ENCODE measurements around the gene TMEM170B.
"Not testable (repeated sequence)": the region's sequence is repeated elsewhere in the genome, so short reads cannot be mapped to it uniquely, and the experiment has no call there.

Gene TMEM170B

DNA sequence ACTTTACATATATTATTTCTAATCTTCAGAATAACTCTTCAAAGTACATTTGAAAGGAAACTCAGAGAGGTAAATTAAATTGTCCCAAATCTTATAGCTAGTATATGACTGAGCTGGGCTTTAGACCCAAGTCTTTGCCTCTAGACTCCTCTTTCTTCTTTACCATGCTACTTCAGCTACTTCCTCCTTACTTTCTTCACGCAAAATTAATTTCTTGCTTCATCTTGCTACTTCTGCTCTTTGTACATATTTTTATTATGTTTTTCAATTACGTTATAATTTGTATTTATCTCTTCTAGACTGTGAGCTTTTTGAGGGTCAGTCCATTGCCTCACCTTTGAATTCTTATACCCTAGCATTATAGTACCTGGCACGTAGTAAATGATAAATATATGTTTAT is 5.3 kb downstream of the TMEM170B start:
- no peak for TF ChIP-seq CTCF (IDR thresholded peaks at IDR 0.05)
- H3K27ac ChIP-seq, result no peak overlapping the region
- intact Hi-C loops (cut with DNase I; ENCODE audit: low total_unique reads), result no loop called here
- H3K36me3 ChIP-seq, result no peaks in the 10 kb centered on the region
- no peaks in the 10 kb centered on the region for H3K27me3 ChIP-seq
- no peak for DNase-seq
- H3K4me1 ChIP-seq, result peaks cover 0 to 10% (median 1%) of the 10 kb centered on the region in 4 donors
- no peak overlapping the region for H3K4me3 ChIP-seq
- H3K9me3 ChIP-seq, result no peaks in the 10 kb centered on the region

DNA sequence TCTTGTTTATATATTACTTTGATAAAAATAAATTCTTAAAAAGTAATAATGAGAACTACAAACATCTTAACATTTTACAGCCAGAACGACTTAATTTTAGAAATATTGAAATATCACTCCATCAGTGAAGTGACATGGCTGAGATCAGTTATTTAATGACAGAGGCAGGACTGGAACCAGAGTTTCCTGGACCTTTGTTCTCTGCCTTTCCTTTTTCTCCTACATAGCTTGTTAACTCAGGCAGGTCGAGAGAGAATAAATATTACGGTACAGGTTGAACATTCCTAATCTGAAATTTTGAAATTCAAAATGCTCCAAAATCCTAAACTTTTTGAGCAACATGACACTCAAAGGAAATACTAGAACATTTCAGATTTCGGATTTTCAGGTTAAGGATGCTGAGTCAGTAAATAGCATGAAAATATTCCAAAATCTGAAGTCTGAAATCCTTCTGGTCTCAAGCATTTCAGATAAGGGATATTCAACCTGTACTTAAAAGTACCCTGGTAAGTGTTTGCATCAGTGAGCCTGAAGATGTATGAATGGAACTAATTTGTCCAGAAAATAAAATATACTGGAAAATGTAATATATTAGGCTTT is 6.5 kb downstream of the TMEM170B start:
- no peak overlapping the region for H3K4me3 ChIP-seq
- intact Hi-C loops (cut with DNase I; ENCODE audit: low total_unique reads), result no loop called here
- DNase-seq, result no peak
- peaks cover 0 to 6% (median 1%) of the 10 kb centered on the region in 4 donors for H3K4me1 ChIP-seq
- H3K27ac ChIP-seq, result no peak overlapping the region
- H3K9me3 ChIP-seq, result no peaks in the 10 kb centered on the region
- TF ChIP-seq CTCF (IDR thresholded peaks at IDR 0.05), result no peak
- no peaks in the 10 kb centered on the region for H3K36me3 ChIP-seq
- H3K27me3 ChIP-seq, result no peaks in the 10 kb centered on the region

GRCh38 chr6:11547846-11548245 is 10.3 kb downstream of the TMEM170B start:
- H3K27ac ChIP-seq; DNase-seq; H3K4me3 ChIP-seq; H3K9me3 ChIP-seq; H3K4me1 ChIP-seq; H3K27me3 ChIP-seq; H3K36me3 ChIP-seq; intact Hi-C loops (cut with DNase I; ENCODE audit: low total_unique reads): not testable (repeated sequence)

GRCh38 chr6:11548578-11548977 is 11.0 kb downstream of the TMEM170B start:
- H3K4me1 ChIP-seq; H3K27ac ChIP-seq; H3K36me3 ChIP-seq; H3K9me3 ChIP-seq; H3K4me3 ChIP-seq; intact Hi-C loops (cut with DNase I; ENCODE audit: low total_unique reads); DNase-seq; H3K27me3 ChIP-seq: not testable (repeated sequence)

DNA sequence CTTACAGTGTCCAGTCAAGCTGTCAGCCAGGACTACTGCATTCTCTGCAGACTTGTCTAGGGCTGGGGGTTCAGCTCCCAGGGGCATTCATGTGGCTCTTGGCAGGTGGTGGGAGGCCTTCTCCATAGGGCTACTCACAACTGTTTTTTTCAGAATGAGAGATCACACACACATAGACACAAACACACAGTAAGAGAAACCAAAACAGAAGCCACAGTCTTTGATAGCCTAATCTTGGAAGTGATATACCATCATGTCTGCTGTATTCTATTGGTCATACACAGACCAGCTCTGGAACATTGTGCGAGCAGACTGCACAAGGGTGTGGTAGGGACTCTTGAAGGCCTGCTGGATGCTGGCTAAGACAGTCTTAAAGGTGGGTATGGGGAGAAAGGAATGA is 13.5 kb downstream of the TMEM170B start:
- no peaks in the 10 kb centered on the region for H3K4me1 ChIP-seq
- no peaks in the 10 kb centered on the region for H3K27me3 ChIP-seq
- no peaks in the 10 kb centered on the region for H3K36me3 ChIP-seq
- no peak for TF ChIP-seq CTCF (IDR thresholded peaks at IDR 0.05)
- H3K27ac ChIP-seq, result no peak overlapping the region
- H3K9me3 ChIP-seq, result no peaks in the 10 kb centered on the region
- intact Hi-C loops (cut with DNase I; ENCODE audit: low total_unique reads), result no loop called here
- no peak for DNase-seq
- no peak overlapping the region for H3K4me3 ChIP-seq

DNA sequence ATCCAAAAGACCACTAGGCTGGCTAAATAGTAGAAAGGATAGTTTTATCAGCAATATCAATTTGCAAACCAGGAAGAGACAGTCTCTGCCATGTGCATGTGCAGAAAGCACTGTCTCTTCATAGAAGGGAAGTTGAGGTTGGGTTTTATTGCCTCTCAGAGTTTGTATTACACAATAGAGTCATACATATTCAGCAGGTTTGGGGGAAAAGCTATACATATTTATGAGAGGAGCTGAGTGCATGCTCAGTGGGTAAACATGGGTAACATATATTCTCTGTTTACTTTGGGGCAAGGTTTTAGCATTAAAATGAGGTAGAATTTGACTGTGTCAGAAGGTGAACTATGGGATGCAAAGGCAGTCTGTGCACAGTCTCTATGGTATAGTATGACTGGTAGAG is 14.9 kb downstream of the TMEM170B start:
- Histone ChIP-seq H3K27me3 (no peaks in the 10 kb centered on the region), H3K36me3 (no peaks in the 10 kb centered on the region), H3K4me1 (no peaks in the 10 kb centered on the region), H3K4me3 (no peak overlapping the region), H3K9me3 (no peaks in the 10 kb centered on the region), H3K27ac (no peak overlapping the region)
- no peak for TF ChIP-seq CTCF (IDR thresholded peaks at IDR 0.05)
- no peak for DNase-seq
- intact Hi-C loops (cut with DNase I; ENCODE audit: low total_unique reads), result no loop called here

- no peaks in the 10 kb centered on the region for H3K27me3 ChIP-seq
- no peak for DNase-seq
- no peak overlapping the region for H3K4me3 ChIP-seq
- H3K9me3 ChIP-seq, result no peaks in the 10 kb centered on the region
- H3K36me3 ChIP-seq, result no peaks in the 10 kb centered on the region
- H3K4me1 ChIP-seq, result no peaks in the 10 kb centered on the region
- no peak for TF ChIP-seq CTCF (IDR thresholded peaks at IDR 0.05)
- intact Hi-C loops (cut with DNase I; ENCODE audit: low total_unique reads), result no loop called here
- no peak overlapping the region for H3K27ac ChIP-seq
These were observed 16.3 kb downstream of the TMEM170B start for GRCh38 chr6:11553824-11554223.

Measured in tibial artery (tissue), 4 donors.